Neural progenitor cell (in vitro differentiated cells): ENCODE results near the gene TSPEAR. TPM values are rescaled to one million over a fixed set of nuclear protein-coding genes. Genes with fewer than 3 reads are reported as not detected.

ENCODE experiments used
- DNase-seq: peaks from one replicate; pipeline ENCODE4 v3.0.0-alpha.2; 2016; ENCODE audit warnings: low spot score
- H2AFZ ChIP-seq: fragments of 200-600 bp; sonication (generic); replicated peaks from 2 replicates; pipeline ENCODE4 v1.6.1; 2016; ENCODE audit warnings: antibody characterized with exemption
- H3F3A ChIP-seq: fragments of 200-600 bp; sonication (generic); 2 replicates; pipeline ENCODE4 v1.6.1; 2016; ENCODE audit warnings: antibody characterized with exemption, low read depth
- H3K27ac ChIP-seq: fragments of 200-600 bp; sonication (generic); 2 replicates; pipeline ENCODE4 v1.5.1; 2016; ENCODE audit warnings: mild to moderate bottlenecking
- H3K27me3 ChIP-seq: fragments of 200-600 bp; sonication (generic); 2 replicates; pipeline ENCODE4 v1.6.1; 2016; ENCODE audit warnings: mild to moderate bottlenecking, moderate library complexity
- H3K36me3 ChIP-seq: fragments of 200-600 bp; sonication (generic); 2 replicates; pipeline ENCODE4 v1.5.1; 2016
- H3K4me1 ChIP-seq: fragments of 200-600 bp; sonication (generic); 2 replicates; pipeline ENCODE4 v1.6.1; 2016; ENCODE audit warnings: mixed run types
- H3K4me2 ChIP-seq: fragments of 200-600 bp; sonication (generic); 2 replicates; pipeline ENCODE4 v1.6.1; 2016
- H3K4me3 ChIP-seq: fragments of 200-600 bp; sonication (generic); 2 replicates; pipeline ENCODE4 v1.5.1; 2016
- H3K79me2 ChIP-seq: fragments of 200-600 bp; sonication (generic); 2 replicates; pipeline ENCODE4 v1.6.1; 2016; ENCODE audit warnings: low read depth
- H3K9ac ChIP-seq: fragments of 200-600 bp; sonication (generic); 2 replicates; pipeline ENCODE4 v1.6.1; 2016
- H3K9me3 ChIP-seq: fragments of 200-600 bp; sonication (generic); 2 replicates; pipeline ENCODE4 v1.5.1; 2016; ENCODE audit warnings: low read depth
- H4K20me1 ChIP-seq: fragments of 200-600 bp; sonication (generic); 2 replicates; pipeline ENCODE4 v1.6.1; 2016; ENCODE audit warnings: low read depth
- H3K27ac Mint-ChIP-seq: 3 replicates; pipeline ENCODE4 v1.8.0; 2021; ENCODE audit warnings: mixed read lengths
- H3K27me3 Mint-ChIP-seq: 2 replicates; pipeline ENCODE4 v1.8.0; 2022; ENCODE audit warnings: low read depth, mild to moderate bottlenecking, inconsistent platforms, moderate library complexity, mixed read lengths; ENCODE audit not compliant: insufficient read depth
- H3K36me3 Mint-ChIP-seq: 3 replicates; pipeline ENCODE4 v1.8.0; 2021; ENCODE audit warnings: mixed read lengths
- H3K4me1 Mint-ChIP-seq: 3 replicates; pipeline ENCODE4 v1.8.0; 2021; ENCODE audit warnings: mixed read lengths
- H3K4me3 Mint-ChIP-seq: 3 replicates; pipeline ENCODE4 v1.8.0; 2021; ENCODE audit warnings: mild to moderate bottlenecking, moderate library complexity, mixed read lengths
- H3K9me3 Mint-ChIP-seq: 3 replicates; pipeline ENCODE4 v1.8.0; 2020; ENCODE audit warnings: mixed read lengths
- CTCF ChIP-seq: fragments of 200-600 bp; sonication (generic); IDR thresholded peaks from 2 replicates; pipeline ENCODE4 v1.5.1; 2017; ENCODE audit warnings: antibody characterized with exemption, mild to moderate bottlenecking
- EZH2 ChIP-seq: fragments of 200-600 bp; sonication (generic); IDR thresholded peaks from 2 replicates; pipeline ENCODE4 v1.6.1; 2017; ENCODE audit warnings: antibody characterized with exemption, mild to moderate bottlenecking, moderate library complexity
- EZH2phosphoT487 ChIP-seq: fragments of 200-600 bp; sonication (generic); IDR thresholded peaks from 2 replicates; pipeline ENCODE4 v1.6.1; 2017; ENCODE audit warnings: antibody characterized with exemption
- small RNA-seq: library from RNA; depleted of rRNA; stranded (forward); fragments of <200 nt; gene quantifications from one replicate; pipeline ENCODE3, GENCODE V24; 2015
- total RNA-seq: library from RNA; depleted of rRNA; stranded (reverse); fragments of >200 nt; gene quantifications from 2 replicates; pipeline ENCODE4 v1.2.3, GENCODE V29; 2015; ENCODE audit warnings: low replicate concordance

TSPEAR gene
- total RNA-seq, 1 donor from 2014 or later, result not detected

- Mint-ChIP-seq H3K4me1 (peaks cover 8% of the 10 kb centered on the region), H3K27ac (peak overlapping the region; percentile 30), H3K4me3 (no peak overlapping the region), H3K27me3 (peaks cover 6% of the 10 kb centered on the region), H3K36me3 (no peaks in the 10 kb centered on the region), H3K9me3 (peaks cover 13% of the 10 kb centered on the region)
- Histone ChIP-seq H3K79me2 (no peaks in the 10 kb centered on the region), H3K27ac (no peak overlapping the region), H4K20me1 (no peaks in the 10 kb centered on the region), H3K27me3 (peaks cover 24% of the 10 kb centered on the region), H3K9me3 (no peaks in the 10 kb centered on the region), H3K36me3 (no peaks in the 10 kb centered on the region), H3F3A (no peaks in the 10 kb centered on the region), H3K9ac (no peak overlapping the region), H2AFZ (no peak overlapping the region), H3K4me2 (no peak overlapping the region), H3K4me3 (no peak overlapping the region), H3K4me1 (peaks cover 9% of the 10 kb centered on the region)
- DNase-seq, result no peak
- no peak for TF ChIP-seq EZH2phosphoT487
- no peak for TF ChIP-seq EZH2
- TF ChIP-seq CTCF, result no peak
Measured at GRCh38 chr21:44449473-44450363, 261.7 kb downstream of the TSPEAR start.

GRCh38 chr21:44448651-44449131 lies 262.7 kb downstream of the TSPEAR start:
- H3K9me3 ChIP-seq, result no peaks in the 10 kb centered on the region
- Mint-ChIP-seq H3K4me3 (no peak overlapping the region), H3K27ac (peak overlapping the region; percentile 30), H3K27me3 (peaks cover 8% of the 10 kb centered on the region), H3K4me1 (peaks cover 8% of the 10 kb centered on the region), H3K9me3 (peaks cover 13% of the 10 kb centered on the region), H3K36me3 (no peaks in the 10 kb centered on the region)
- no peaks in the 10 kb centered on the region for H3F3A ChIP-seq
- H3K4me1 ChIP-seq, result peaks cover 9% of the 10 kb centered on the region
- no peak for DNase-seq
- peaks cover 14% of the 10 kb centered on the region for H3K27me3 ChIP-seq
- H2AFZ ChIP-seq, result peak overlapping the region; percentile 47
- H3K9ac ChIP-seq, result no peak overlapping the region
- H3K36me3 ChIP-seq, result no peaks in the 10 kb centered on the region
- no peak overlapping the region for H3K4me2 ChIP-seq
- no peaks in the 10 kb centered on the region for H3K79me2 ChIP-seq
- TF ChIP-seq EZH2phosphoT487 (no peak), EZH2 (no peak), CTCF (no peak)
- no peak overlapping the region for H3K4me3 ChIP-seq
- no peak overlapping the region for H3K27ac ChIP-seq
- H4K20me1 ChIP-seq, result no peaks in the 10 kb centered on the region

Small RNA genes lying within 50 kb of the gene (small RNA-seq; reads per million reads assigned to genes)
- gene KRTAP12-6P, result not detected

Other genes starting within 250 kb of the TSPEAR start
- gene KRTAP10-1, start 171.4 kb downstream of the TSPEAR start, total RNA-seq, result not detected in 2 replicates
- gene KRTAP10-2, start 160.1 kb downstream of the TSPEAR start, total RNA-seq, result not detected in 2 replicates
- gene KRTAP10-3, start 152.8 kb downstream of the TSPEAR start, total RNA-seq, result not detected in 2 replicates
- not detected in 2 replicates for gene KRTAP10-4, start 137.8 kb downstream of the TSPEAR start, total RNA-seq
- not detected in 2 replicates for gene KRTAP10-5, start 131.0 kb downstream of the TSPEAR start, total RNA-seq
- gene KRTAP10-6, start 119.1 kb downstream of the TSPEAR start, total RNA-seq, result not detected in 2 replicates
- gene KRTAP10-7, start 111.0 kb downstream of the TSPEAR start, total RNA-seq, result not detected in 2 replicates
- not detected in 2 replicates for gene KRTAP10-8, start 99.5 kb downstream of the TSPEAR start, total RNA-seq
- not detected in 2 replicates for gene KRTAP10-9, start 84.5 kb downstream of the TSPEAR start, total RNA-seq
- not detected in 2 replicates for gene KRTAP10-10, start 74.2 kb downstream of the TSPEAR start, total RNA-seq
- not detected in 2 replicates for gene KRTAP10-11, start 65.2 kb downstream of the TSPEAR start, total RNA-seq
- gene KRTAP12-4, start 56.9 kb downstream of the TSPEAR start, total RNA-seq, result not detected in 2 replicates
- not detected in 2 replicates for gene KRTAP12-3, start 53.6 kb downstream of the TSPEAR start, total RNA-seq
- gene KRTAP12-2, start 44.6 kb downstream of the TSPEAR start, total RNA-seq, result not detected in 2 replicates
- not detected in 2 replicates for gene KRTAP12-1, start 29.4 kb downstream of the TSPEAR start, total RNA-seq
- not detected in 2 replicates for gene KRTAP10-12, start 14.4 kb downstream of the TSPEAR start, total RNA-seq
- gene UBE2G2, start 90.2 kb upstream of the TSPEAR start, total RNA-seq, result 76.7 and 83.1 TPM in 2 replicates
- 117 and 135 TPM in 2 replicates for gene SUMO3, start 106.5 kb upstream of the TSPEAR start, total RNA-seq
- 162 and 192 TPM in 2 replicates for gene PTTG1IP, start 162.1 kb upstream of the TSPEAR start, total RNA-seq
- gene ITGB2, start 209.3 kb upstream of the TSPEAR start, total RNA-seq, result 0.09 TPM in 1 of 2 replicates, not detected in the other
- gene SLX9, start 228.5 kb upstream of the TSPEAR start, total RNA-seq, result 4.7 and 17.1 TPM in 2 replicates